T-cell (primary cell): ENCODE results near the gene LCN15. TPM values are rescaled to one million over a fixed set of nuclear protein-coding genes. Genes with fewer than 3 reads are reported as not detected.
"Not testable (repeated sequence)": the region's sequence is repeated elsewhere in the genome, so short reads cannot be mapped to it uniquely, and the experiment has no call there.

Experiments
- ATAC-seq, 4 experiments: fragments of 200-7000 bp in 3 of 4; fragments of 150-1000 bp in 1 of 4; cut with Tn5 transposase; replicated peaks in 1 of 4; 1 replicate in 3 of 4; 2 replicates in 1 of 4; pipeline ENCODE4 v1.10.0; 2021; ENCODE audit warnings: moderate library complexity in 3 of 4, mild to moderate bottlenecking in 2 of 4, moderate number of reproducible peaks in 1 of 4
- CTCF ChIA-PET, 2 donors: fragments of 300-600 bp; sonication (Branson Sonifier 250); formaldehyde crosslinking; loops; one replicate each; lab custom pipeline; 2022; ENCODE audit warnings: antibody characterized with exemption in 2 of 2; lab: Charles Lee
- POLR2A ChIA-PET, 2 donors: fragments of 300-600 bp; sonication (Branson Sonifier 250); formaldehyde crosslinking; loops; one replicate each; lab custom pipeline; 2022; ENCODE audit warnings: antibody characterized with exemption in 2 of 2; lab: Charles Lee
- DNase-seq, 35 experiments: peaks; one replicate each; pipeline versions ENCODE4 v3.0.0 to v3.0.0-alpha.2; 2013 to 2023
- H3K27ac ChIP-seq: one replicate; pipeline ENCODE4 v1.5.1; 2013; ENCODE audit warnings: low read length
- H3K27me3 ChIP-seq, 2 experiments: replicated peaks in 1 of 2; 1 replicate in 1 of 2; 2 replicates in 1 of 2; pipeline versions ENCODE4 v1.6.1 to v1.7.0; 2013; ENCODE audit warnings: low read length in 1 of 2, mixed read lengths in 1 of 2; ENCODE audit not compliant: control insufficient read depth in 2 of 2, insufficient read depth in 2 of 2; ENCODE audit errors: extremely low read depth in 1 of 2
- H3K36me3 ChIP-seq, 2 donors: 1 replicate in 1 of 2; 2 replicates in 1 of 2; pipeline versions ENCODE4 v1.6.1 to v1.7.0; 2013; ENCODE audit warnings: low read length in 1 of 2; ENCODE audit not compliant: control insufficient read depth in 2 of 2, insufficient read depth in 1 of 2; ENCODE audit errors: extremely low read depth in 1 of 2
- H3K4me1 ChIP-seq, 2 experiments: 1 replicate in 1 of 2; 2 replicates in 1 of 2; pipeline versions ENCODE4 v1.6.1 to v1.7.0; 2013; ENCODE audit warnings: low read length in 2 of 2, mixed read lengths in 1 of 2; ENCODE audit not compliant: insufficient read depth in 2 of 2, control insufficient read depth in 1 of 2; ENCODE audit errors: extremely low read depth in 1 of 2
- H3K4me3 ChIP-seq, 2 donors: 1 replicate in 1 of 2; 2 replicates in 1 of 2; pipeline versions ENCODE4 v1.5.1 to v1.7.0; 2013; ENCODE audit warnings: mild to moderate bottlenecking in 2 of 2, low read length in 1 of 2, moderate library complexity in 1 of 2; ENCODE audit not compliant: control insufficient read depth in 1 of 2; ENCODE audit errors: extremely low read depth in 1 of 2
- H3K9me3 ChIP-seq: 2 replicates; pipeline ENCODE4 v1.7.0; 2013
- H3K27ac Mint-ChIP-seq, 2 donors: one replicate each; pipeline ENCODE4 v1.8.0; 2020 to 2021; ENCODE audit warnings: mild to moderate bottlenecking in 2 of 2, mixed read lengths in 2 of 2
- H3K27me3 Mint-ChIP-seq, 2 donors: one replicate each; pipeline ENCODE4 v1.8.0; 2021 to 2022; ENCODE audit warnings: mixed read lengths in 2 of 2
- H3K36me3 Mint-ChIP-seq: one replicate; pipeline ENCODE4 v1.8.0; 2021; ENCODE audit warnings: mixed read lengths
- H3K4me1 Mint-ChIP-seq, 3 donors: one replicate each; pipeline ENCODE4 v1.8.0; 2020 to 2022; ENCODE audit warnings: mixed read lengths in 3 of 3, mild to moderate bottlenecking in 1 of 3
- H3K4me3 Mint-ChIP-seq, 3 donors: one replicate each; pipeline ENCODE4 v1.8.0; 2020 to 2022; ENCODE audit warnings: mild to moderate bottlenecking in 3 of 3, mixed read lengths in 3 of 3, moderate library complexity in 3 of 3
- H3K9me3 Mint-ChIP-seq, 3 donors: one replicate each; pipeline ENCODE4 v1.8.0; 2020 to 2022; ENCODE audit warnings: mixed read lengths in 3 of 3
- whole genome bisulfite sequencing: methylation state at CpG from one replicate; pipeline ENCODE4 v1.1.5; 2013; ENCODE audit warnings: missing lambda C conversion rate; ENCODE audit not compliant: insufficient coverage; 5-methylcytosine and 5-hydroxymethylcytosine counted together
- total RNA-seq, 35 experiments: library from RNA in 6 of 35; stranded (reverse) in 6 of 35; fragments of 120-200 nt in 1 of 35; gene quantifications; one replicate each; pipeline versions ENCODE4 v1.2.1 to v1.2.4 and lab custom pipeline; 2013 to 2026

The LCN15 gene
- total RNA-seq, 5 donors from 2014 or later (not counting 1 experiment from before 2014, with no cell fraction given) = not detected

DNA sequence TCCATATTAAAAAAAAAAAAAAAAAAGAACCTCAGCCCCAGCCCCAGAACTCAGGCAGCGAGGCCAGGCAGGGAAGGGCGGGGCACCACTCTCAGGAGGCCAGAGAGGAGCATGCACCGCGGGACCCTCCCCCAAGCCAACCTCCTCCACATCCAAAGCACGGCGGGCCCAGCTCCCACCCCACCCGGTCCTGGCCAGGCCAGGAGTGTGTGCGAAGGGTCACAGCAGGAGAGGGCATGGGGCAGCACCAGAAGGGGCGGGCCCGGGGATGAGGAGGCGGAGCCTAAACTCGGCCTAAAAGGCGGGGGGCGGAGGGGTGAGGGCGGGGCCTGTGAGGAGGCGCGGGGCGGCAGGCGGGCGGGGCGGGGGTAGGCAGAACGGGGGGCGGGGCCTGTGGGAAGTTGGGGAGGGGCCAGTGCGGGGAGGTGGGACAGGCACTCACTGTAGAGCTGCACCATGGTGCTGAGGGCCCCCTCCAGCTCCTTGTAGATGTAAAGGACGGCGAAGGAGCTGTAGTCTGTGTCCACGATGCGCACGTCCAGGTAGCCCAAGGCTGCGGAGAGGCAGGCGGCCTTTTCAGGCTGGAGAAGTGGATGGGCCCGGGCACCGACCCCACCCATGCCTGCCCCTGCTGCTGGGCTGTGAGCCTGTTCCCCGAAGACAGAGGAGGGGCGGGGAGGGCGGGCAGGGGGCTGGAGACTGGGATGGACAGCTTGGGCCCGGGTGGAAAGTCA, 1.2 kb downstream of the LCN15 start:
- Histone ChIP-seq H3K36me3 (no peaks in the 10 kb centered on the region), H3K27me3 (peaks cover 0 to 63% of the 10 kb centered on the region in 2 experiments), H3K9me3 (no peaks in the 10 kb centered on the region), H3K4me3 (no peak overlapping the region), H3K4me1 (peaks cover 0 to 12% of the 10 kb centered on the region in 2 experiments), H3K27ac (no peak overlapping the region)
- 65% methylated on average over 14 of the region's 37 CpGs for WGBS
- H3K36me3 Mint-ChIP-seq = no peaks in the 10 kb centered on the region
- DNase-seq = peak in 14 of 35 experiments; percentile 9 to 50 (median 26)
- ATAC-seq = peak in 2 of 4 experiments; percentile 14 to 52
- POLR2A ChIA-PET = interaction anchor here in 1 of 2 donors (0.6 kb wide), 1 partner anchor 175 kb away, joined by 8 read pairs; no protein-coding TSS in a partner anchor
- H3K4me3 Mint-ChIP-seq = no peak overlapping the region
- H3K27ac Mint-ChIP-seq = no peak overlapping the region
- H3K9me3 Mint-ChIP-seq = no peaks in the 10 kb centered on the region
- CTCF ChIA-PET = no interaction called here
- peaks cover 5 to 18% (median 7%) of the 10 kb centered on the region in 3 donors for H3K4me1 Mint-ChIP-seq
- peaks cover 7 to 22% of the 10 kb centered on the region in 2 donors for H3K27me3 Mint-ChIP-seq

DNA sequence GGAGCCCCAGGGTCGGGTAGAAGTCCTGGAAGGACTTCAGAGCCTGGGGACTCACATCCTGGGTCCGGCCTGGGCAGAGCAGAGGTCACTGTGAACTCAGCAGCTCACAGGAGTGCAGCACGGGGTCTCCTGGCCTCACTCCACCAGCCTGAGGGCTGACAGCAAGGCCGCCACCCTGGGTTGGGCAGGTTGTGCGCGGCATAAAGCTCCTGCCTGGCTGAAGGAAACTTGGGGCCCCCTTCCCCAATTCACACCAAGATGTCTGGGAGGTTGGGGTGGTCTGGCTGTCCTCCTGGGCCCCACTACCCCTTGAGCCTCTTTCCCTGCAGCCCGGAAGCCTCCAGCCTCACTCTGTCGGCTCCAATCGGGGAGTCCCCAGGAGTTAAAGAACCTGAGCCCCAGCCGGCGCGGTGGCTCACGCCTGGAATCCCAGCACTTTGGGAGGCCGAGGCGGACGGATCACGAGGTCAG, 2.1 kb downstream of the LCN15 start:
- Mint-ChIP-seq H3K9me3 (no peaks in the 10 kb centered on the region), H3K36me3 (no peaks in the 10 kb centered on the region), H3K27ac (no peak overlapping the region), H3K27me3 (peaks cover 7 to 21% of the 10 kb centered on the region in 2 donors), H3K4me3 (no peak overlapping the region), H3K4me1 (peaks cover 5 to 14% (median 7%) of the 10 kb centered on the region in 3 donors)
- no peak overlapping the region for H3K4me3 ChIP-seq
- peaks cover 0 to 61% of the 10 kb centered on the region in 2 experiments for H3K27me3 ChIP-seq
- H3K36me3 ChIP-seq = no peaks in the 10 kb centered on the region
- 76% methylated on average over 4 of the region's 17 CpGs for WGBS
- ChIA-PET POLR2A (no interaction called here), CTCF (no interaction called here)
- DNase-seq (no peak), ATAC-seq (no peak)
- peaks cover 0 to 12% of the 10 kb centered on the region in 2 experiments for H3K4me1 ChIP-seq
- no peaks in the 10 kb centered on the region for H3K9me3 ChIP-seq
- no peak overlapping the region for H3K27ac ChIP-seq

DNA sequence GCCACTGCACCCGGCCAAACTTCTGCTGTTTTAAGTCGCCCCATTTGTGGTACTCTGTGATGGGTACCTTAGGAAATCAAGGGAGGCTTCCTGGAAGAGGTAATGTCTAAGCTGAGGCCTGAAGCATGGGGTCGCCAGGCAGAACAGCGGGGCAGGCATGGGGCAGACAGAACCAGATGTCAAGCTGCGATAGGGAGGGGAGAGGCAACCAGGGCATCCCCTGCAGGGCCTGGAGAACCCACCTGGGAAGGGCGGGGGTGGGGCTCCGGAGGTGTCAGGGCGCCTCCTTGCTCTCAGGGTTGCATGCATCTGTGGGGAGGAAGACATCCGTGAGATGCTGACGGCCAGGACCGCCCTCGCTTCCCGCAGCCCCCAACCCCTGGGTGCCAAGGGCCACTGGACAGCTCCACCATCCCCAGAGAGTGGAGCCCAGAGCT, 2.8 kb downstream of the LCN15 start:
- DNase-seq (peak in 1 of 35 experiments; percentile 0), ATAC-seq (no peak)
- H3K27me3 ChIP-seq = peaks cover 0 to 66% of the 10 kb centered on the region in 2 experiments
- no peak overlapping the region for H3K27ac ChIP-seq
- peaks cover under 1 to 15% of the 10 kb centered on the region in 2 donors for H3K27me3 Mint-ChIP-seq
- no peak overlapping the region for H3K4me3 Mint-ChIP-seq
- no peaks in the 10 kb centered on the region for H3K9me3 ChIP-seq
- H3K9me3 Mint-ChIP-seq = no peaks in the 10 kb centered on the region
- peaks cover 0 to 8% (median under 1%) of the 10 kb centered on the region in 3 donors for H3K4me1 Mint-ChIP-seq
- no peaks in the 10 kb centered on the region for H3K36me3 Mint-ChIP-seq
- H3K4me3 ChIP-seq = no peak overlapping the region
- POLR2A ChIA-PET = no interaction called here
- 76% methylated on average over 9 of the region's 13 CpGs for WGBS
- no peak overlapping the region for H3K27ac Mint-ChIP-seq
- H3K36me3 ChIP-seq = no peaks in the 10 kb centered on the region
- CTCF ChIA-PET = interaction anchor here in 1 of 2 donors (0.7 kb wide), 1 partner anchor 32 kb away, joined by 4 read pairs; no protein-coding TSS in a partner anchor
- peaks cover 0 to 9% of the 10 kb centered on the region in 2 experiments for H3K4me1 ChIP-seq

DNA sequence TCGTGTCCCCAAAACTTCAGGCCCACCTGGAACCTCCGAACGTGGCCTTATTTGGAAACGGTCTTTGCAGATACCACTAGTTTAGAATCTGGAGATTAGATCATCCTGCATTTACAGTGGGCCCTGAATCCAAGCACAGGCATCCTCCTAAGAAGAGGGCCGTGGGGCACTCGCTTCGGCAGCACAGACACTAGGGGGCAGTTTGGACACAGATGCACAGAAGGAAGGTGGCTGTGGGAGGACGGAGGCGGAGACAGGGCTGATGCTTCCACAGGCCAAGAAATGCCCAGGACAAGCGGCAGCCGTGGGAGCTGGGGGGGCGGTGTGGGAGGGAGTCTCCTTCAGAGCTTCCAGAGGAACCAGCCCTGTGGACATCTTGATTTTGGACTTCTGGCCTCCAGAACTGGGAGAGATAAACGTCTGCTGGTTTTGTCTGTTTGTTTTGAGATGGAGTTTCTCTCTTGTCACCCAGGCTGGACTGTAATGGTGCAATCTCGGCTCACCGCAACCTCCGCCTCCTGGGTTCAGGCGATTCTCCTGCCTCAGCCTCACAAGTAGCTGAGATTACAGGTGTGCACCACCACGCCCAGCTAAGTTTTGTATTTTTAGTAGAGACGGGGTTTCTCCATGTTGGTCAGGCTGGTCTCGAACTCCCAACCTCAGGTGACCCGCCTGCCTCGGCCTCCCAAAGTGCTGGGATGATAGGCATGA, 3.3 kb downstream of the LCN15 start:
- WGBS = 59% methylated on average over 14 of the region's 22 CpGs
- ATAC-seq, H3K9me3 ChIP-seq, H3K36me3 ChIP-seq, H3K4me1 ChIP-seq, H3K9me3 Mint-ChIP-seq, H3K4me3 Mint-ChIP-seq, H3K4me1 Mint-ChIP-seq, H3K27ac ChIP-seq, POLR2A ChIA-PET, CTCF ChIA-PET, H3K36me3 Mint-ChIP-seq, H3K27ac Mint-ChIP-seq, H3K4me3 ChIP-seq: not testable (repeated sequence)
- peak in 3 of 35 experiments; percentile 10 to 28 (median 25) for DNase-seq
- peaks cover 0 to 71% of the 10 kb centered on the region in 2 experiments for H3K27me3 ChIP-seq
- peaks cover 0 to 15% of the 10 kb centered on the region in 2 donors for H3K27me3 Mint-ChIP-seq

DNA sequence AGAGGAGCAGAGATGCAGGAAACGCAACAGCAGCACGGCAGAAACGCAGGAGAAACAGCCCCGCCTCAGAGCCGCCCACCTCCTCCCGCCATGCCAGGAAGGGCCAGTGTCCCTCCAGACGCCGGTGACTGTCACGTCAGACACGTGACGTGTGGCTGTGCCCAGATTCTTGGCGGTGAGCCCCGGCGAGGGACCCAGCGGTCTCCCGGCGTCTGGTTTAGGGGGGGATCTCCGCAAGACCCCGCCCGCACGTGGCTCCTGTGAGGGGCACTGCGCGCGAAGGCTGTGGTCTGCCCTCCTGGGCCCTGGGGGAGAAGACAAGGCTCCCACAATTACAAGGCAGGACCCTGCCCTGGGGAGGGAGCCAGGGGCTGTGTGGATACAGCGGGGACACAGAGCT, 3.9 kb downstream of the LCN15 start:
- Histone ChIP-seq H3K36me3 (no peaks in the 10 kb centered on the region), H3K4me3 (no peak overlapping the region), H3K9me3 (no peaks in the 10 kb centered on the region), H3K4me1 (peaks cover 0 to 4% of the 10 kb centered on the region in 2 experiments), H3K27ac (no peak overlapping the region), H3K27me3 (peaks cover 0 to 74% of the 10 kb centered on the region in 2 experiments)
- whole genome bisulfite sequencing = 76% methylated on average over 14 of the region's 25 CpGs
- ChIA-PET POLR2A (no interaction called here), CTCF (no interaction called here)
- ATAC-seq (no peak), DNase-seq (peak in 1 of 35 experiments; percentile 0)
- Mint-ChIP-seq H3K9me3 (no peaks in the 10 kb centered on the region), H3K27me3 (peaks cover 0 to 13% of the 10 kb centered on the region in 2 donors), H3K4me3 (no peak overlapping the region), H3K27ac (no peak overlapping the region), H3K4me1 (peaks cover 0 to 4% (median 0%) of the 10 kb centered on the region in 3 donors), H3K36me3 (no peaks in the 10 kb centered on the region)
